Coronary artery (tissue), 2 donors: ENCODE results near the gene DGCR2.
"Not testable (repeated sequence)": the region's sequence is repeated elsewhere in the genome, so short reads cannot be mapped to it uniquely, and the experiment has no call there.

Experiments used
- DNase-seq: peaks from one replicate; pipeline ENCODE4 v3.0.0-alpha.2; 2017; ENCODE audit warnings: low spot score
- H3K27ac ChIP-seq, 2 donors: fragments of 200-600 bp; sonication (generic); one replicate each; pipeline ENCODE4 v1.5.1; 2016 to 2019
- H3K4me3 ChIP-seq: fragments of 200-600 bp; sonication (generic); 2 replicates; pipeline ENCODE4 v1.5.1; 2016; ENCODE audit warnings: mild to moderate bottlenecking, moderate library complexity
- CTCF ChIP-seq: fragments of 200-600 bp; sonication (generic); IDR thresholded peaks from one replicate; pipeline ENCODE4 v1.5.1; 2019; ENCODE audit warnings: antibody characterized with exemption

The DGCR2 gene

DNA sequence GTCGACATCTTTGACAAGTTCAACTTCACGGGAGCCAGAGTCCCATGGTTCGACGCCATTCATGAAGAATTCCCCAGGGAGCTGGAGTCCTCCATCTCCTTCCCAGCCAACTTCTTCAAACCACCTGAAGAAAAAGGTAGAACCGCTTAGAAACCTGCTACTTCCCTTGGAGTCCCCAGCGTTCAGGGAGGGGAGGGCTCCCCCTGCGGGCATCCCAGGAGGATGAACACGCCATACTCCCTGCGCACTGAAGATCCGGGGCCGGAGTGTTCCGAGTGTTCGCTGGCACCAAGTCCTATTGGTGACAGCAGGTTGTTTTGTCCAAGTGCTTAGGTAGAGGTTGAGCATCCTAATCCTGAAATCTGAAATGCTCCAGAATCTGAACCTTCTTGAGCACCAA is 134.4 kb downstream of the DGCR2 start:
- TF ChIP-seq CTCF, result no peak
- Histone ChIP-seq H3K27ac (no peak overlapping the region), H3K4me3 (no peak overlapping the region)
- DNase-seq, result peak; percentile 46

DNA sequence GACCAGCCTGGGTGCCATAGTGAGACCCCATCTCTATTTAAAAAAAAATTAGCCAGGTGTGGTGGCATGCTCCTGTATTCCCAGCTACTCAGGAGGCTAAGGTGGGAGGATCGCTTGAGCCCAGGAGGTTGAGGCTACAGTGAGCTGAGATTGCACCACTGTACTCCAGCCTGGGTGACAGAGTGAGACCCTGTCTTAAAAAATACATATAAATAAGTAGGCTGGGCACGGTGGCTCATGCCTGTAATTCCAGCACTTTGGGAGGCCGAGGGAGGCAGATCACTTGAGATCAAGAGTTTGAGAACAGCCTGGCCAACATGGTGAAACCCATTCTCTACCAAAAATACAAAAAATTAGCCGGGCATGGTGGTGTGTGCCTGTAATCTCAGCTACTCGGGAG is 135.1 kb downstream of the DGCR2 start:
- DNase-seq, H3K4me3 ChIP-seq, H3K27ac ChIP-seq: not testable (repeated sequence)
